H9 (cell line): ENCODE data around the gene COL8A2. TPM values are rescaled to one million over a fixed set of nuclear protein-coding genes. Genes with fewer than 3 reads are reported as not detected.
A peak's percentile ranks its signal among the peaks of the same experiment; 100 is the strongest.

Source experiments
- DNase-seq: peaks from one replicate; pipeline ENCODE4 v3.0.0-alpha.2; 2017
- H2AFZ ChIP-seq: one replicate; pipeline ENCODE4 v1.6.1; 2013; ENCODE audit warnings: mild to moderate bottlenecking, low read length, control low read depth, moderate library complexity
- H2AK5ac ChIP-seq: 2 replicates; pipeline ENCODE4 v1.6.1; 2013; ENCODE audit warnings: low read length, control low read depth, mixed read lengths; ENCODE audit not compliant: insufficient read length
- H2BK120ac ChIP-seq: one replicate; pipeline ENCODE4 v1.6.1; 2013; ENCODE audit warnings: low read depth, mild to moderate bottlenecking, low read length, control low read depth, inconsistent platforms; ENCODE audit not compliant: poor library complexity, severe bottlenecking
- H2BK12ac ChIP-seq: 2 replicates; pipeline ENCODE4 v1.6.1; 2013; ENCODE audit warnings: low read length, control low read depth, mixed read lengths, low read depth; ENCODE audit not compliant: insufficient read length
- H2BK15ac ChIP-seq: 2 replicates; pipeline ENCODE4 v1.6.1; 2013; ENCODE audit warnings: low read depth, low read length, control low read depth
- H2BK20ac ChIP-seq: one replicate; pipeline ENCODE4 v1.6.1; 2013; ENCODE audit warnings: low read depth, mild to moderate bottlenecking, low read length, control low read depth, inconsistent platforms; ENCODE audit not compliant: poor library complexity, severe bottlenecking
- H2BK5ac ChIP-seq: 2 replicates; pipeline ENCODE4 v1.6.1; 2013; ENCODE audit warnings: low read length, control low read depth, mixed read lengths; ENCODE audit not compliant: insufficient read length
- H3K14ac ChIP-seq: 2 replicates; pipeline ENCODE4 v1.6.1; 2013; ENCODE audit warnings: low read length, control low read depth; ENCODE audit not compliant: insufficient read depth
- H3K18ac ChIP-seq: 2 replicates; pipeline ENCODE4 v1.6.1; 2013; ENCODE audit warnings: low read depth, mild to moderate bottlenecking, mixed read lengths, low read length, control low read depth; ENCODE audit not compliant: insufficient read length
- H3K23ac ChIP-seq: 2 replicates; pipeline ENCODE4 v1.6.1; 2013; ENCODE audit warnings: low read length, control low read depth, mixed read lengths, low read depth; ENCODE audit not compliant: insufficient read length
- H3K23me2 ChIP-seq: 2 replicates; pipeline ENCODE4 v1.6.1; 2013; ENCODE audit warnings: low read depth, mild to moderate bottlenecking, mixed read lengths, low read length, control low read depth; ENCODE audit not compliant: insufficient read length, poor library complexity, severe bottlenecking
- H3K27ac ChIP-seq: 2 replicates; pipeline ENCODE4 v1.5.1; 2013; ENCODE audit warnings: low read length, control low read depth, mixed read lengths, low read depth; ENCODE audit not compliant: insufficient read length
- H3K27me3 ChIP-seq: 2 replicates; pipeline ENCODE4 v1.6.1; 2013; ENCODE audit warnings: low read length, control low read depth, inconsistent platforms; ENCODE audit not compliant: insufficient read depth
- H3K4ac ChIP-seq: 2 replicates; pipeline ENCODE4 v1.6.1; 2013; ENCODE audit warnings: low read depth, mild to moderate bottlenecking, control low read depth, inconsistent platforms, low read length, moderate library complexity
- H3K4me1 ChIP-seq: 2 replicates; pipeline ENCODE4 v1.6.1; 2013; ENCODE audit warnings: low read length, control low read depth, inconsistent platforms; ENCODE audit not compliant: insufficient read depth
- H3K4me2 ChIP-seq: 2 replicates; pipeline ENCODE4 v1.6.1; 2013; ENCODE audit warnings: low read length, control low read depth, mixed read lengths; ENCODE audit not compliant: insufficient read length, insufficient read depth
- H3K56ac ChIP-seq: 2 replicates; pipeline ENCODE4 v1.6.1; 2013; ENCODE audit warnings: low read depth, mild to moderate bottlenecking, mixed read lengths, low read length, control low read depth; ENCODE audit not compliant: insufficient read length
- H3K79me1 ChIP-seq: 2 replicates; pipeline ENCODE4 v1.6.1; 2013; ENCODE audit warnings: low read depth, mild to moderate bottlenecking, moderate library complexity, low read length, control low read depth, inconsistent platforms; ENCODE audit not compliant: insufficient read depth, poor library complexity, severe bottlenecking
- H3K79me2 ChIP-seq: 2 replicates; pipeline ENCODE4 v1.6.1; 2013; ENCODE audit warnings: low read length, control low read depth, inconsistent platforms; ENCODE audit not compliant: insufficient read depth
- H3K9ac ChIP-seq: 2 replicates; pipeline ENCODE4 v1.6.1; 2013; ENCODE audit warnings: low read length, control low read depth, mixed read lengths; ENCODE audit not compliant: insufficient read length; ENCODE audit errors: extremely low read depth
- H3K9me3 ChIP-seq: one replicate; pipeline ENCODE4 v1.6.1; 2013; ENCODE audit warnings: low read depth, low read length, inconsistent platforms; ENCODE audit not compliant: control insufficient read depth
- H3T11ph ChIP-seq: one replicate; pipeline ENCODE4 v1.6.1; 2013; ENCODE audit warnings: mild to moderate bottlenecking, low read length, control low read depth, inconsistent platforms
- H4K20me1 ChIP-seq: one replicate; pipeline ENCODE4 v1.6.1; 2013; ENCODE audit not compliant: control insufficient read depth, insufficient read length, insufficient read depth
- H4K5ac ChIP-seq: 2 replicates; pipeline ENCODE4 v1.6.1; 2013; ENCODE audit warnings: low read depth, mild to moderate bottlenecking, mixed read lengths, low read length, control low read depth; ENCODE audit not compliant: insufficient read length
- H4K8ac ChIP-seq: replicated peaks from 2 replicates; pipeline ENCODE4 v1.6.1; 2013; ENCODE audit warnings: low read length, control low read depth, mixed read lengths, low read depth; ENCODE audit not compliant: insufficient read length
- H4K91ac ChIP-seq: 2 replicates; pipeline ENCODE4 v1.6.1; 2013; ENCODE audit warnings: low read depth, mild to moderate bottlenecking, moderate library complexity, mixed read lengths, low read length, control low read depth; ENCODE audit not compliant: insufficient read length
- H3K27ac Mint-ChIP-seq, 3 experiments: 2 replicates in 2 of 3; 3 replicates in 1 of 3; pipeline ENCODE4 v1.8.0; 2020 to 2021; ENCODE audit warnings: mixed read lengths in 3 of 3, mild to moderate bottlenecking in 1 of 3, moderate library complexity in 1 of 3
- H3K27me3 Mint-ChIP-seq: 2 replicates; pipeline ENCODE4 v1.8.0; 2021; ENCODE audit warnings: low read depth, mild to moderate bottlenecking, moderate library complexity, mixed read lengths
- H3K36me3 Mint-ChIP-seq, 3 experiments: 2 replicates in 2 of 3; 3 replicates in 1 of 3; pipeline ENCODE4 v1.8.0; 2020 to 2021; ENCODE audit warnings: low read depth in 3 of 3, mixed read lengths in 3 of 3; ENCODE audit not compliant: insufficient read depth in 1 of 3
- H3K4me1 Mint-ChIP-seq, 2 experiments: 2 replicates each; pipeline ENCODE4 v1.8.0; 2020; ENCODE audit warnings: mixed read lengths in 2 of 2
- H3K4me3 Mint-ChIP-seq, 2 experiments: 2 replicates in 1 of 2; 3 replicates in 1 of 2; pipeline ENCODE4 v1.8.0; 2020 to 2021; ENCODE audit warnings: mild to moderate bottlenecking in 2 of 2, mixed read lengths in 2 of 2, moderate library complexity in 1 of 2
- H3K9me3 Mint-ChIP-seq, 2 experiments: 2 replicates in 1 of 2; 3 replicates in 1 of 2; pipeline ENCODE4 v1.8.0; 2020; ENCODE audit warnings: mild to moderate bottlenecking in 2 of 2, mixed read lengths in 2 of 2, moderate library complexity in 1 of 2
- WGBS: extraction: QIAGEN DNeasy Blood & Tissue Kit; methylation state at CpG from one replicate; pipeline ENCODE4 v1.1.7; 2013; ENCODE audit warnings: missing lambda C conversion rate, low lambda C conversion rate, mixed read lengths; ENCODE audit not compliant: insufficient read length; ENCODE audit errors: extremely low coverage; 5-methylcytosine and 5-hydroxymethylcytosine counted together
- total RNA-seq: library from RNA; stranded (reverse); gene quantifications from 2 replicates; pipeline ENCODE4 v1.2.1, GENCODE V29; 2021
- TF ChIP-seq, protein P1 (sequence below): fragments of 200-600 bp; sonication (generic); conservative IDR thresholded peaks from 3 replicates; pipeline ENCODE4 v1.8.0; 2021; ENCODE audit warnings: antibody characterized with exemption, mild to moderate bottlenecking

Gene COL8A2
- total RNA-seq, 1 experiment from 2014 or later = 1.5 TPM

GRCh38 chr1:36153476-36153875 is 28.5 kb upstream of the COL8A2 start:
- H2BK12ac ChIP-seq = no peak overlapping the region
- peaks cover 24% of the 10 kb centered on the region; the same call in 1 of the 2 replicates for H3K27me3 ChIP-seq
- H4K91ac ChIP-seq = no peak overlapping the region
- H3K9ac ChIP-seq = no peak overlapping the region
- H3K9me3 ChIP-seq = no peaks in the 10 kb centered on the region
- H2BK20ac ChIP-seq = no peak overlapping the region
- H4K20me1 ChIP-seq = no peaks in the 10 kb centered on the region
- Mint-ChIP-seq H3K27me3 (peaks cover 38% of the 10 kb centered on the region), H3K4me1 (peaks cover 41 to 47% of the 10 kb centered on the region in 2 experiments), H3K27ac (no peak overlapping the region), H3K36me3 (0 out of 7 replicates have a peak, but pooled peaks cover 0 to 2% (median 0%) of the 10 kb centered on the region in 3 experiments), H3K4me3 (peak overlapping the region in 1 of 2 experiments; percentile 52; a peak in 2 of 5 replicates), H3K9me3 (no peaks in the 10 kb centered on the region)
- peaks cover 4% of the 10 kb centered on the region for H3K79me1 ChIP-seq
- H3K27ac ChIP-seq = no peak overlapping the region
- no peak overlapping the region for H2AFZ ChIP-seq
- no peak overlapping the region for H2BK5ac ChIP-seq
- H4K5ac ChIP-seq = no peak overlapping the region
- WGBS = no CpG with 5 or more reads among the region's 6 CpGs
- H3T11ph ChIP-seq = no peak overlapping the region
- no peak for DNase-seq
- H2BK120ac ChIP-seq = no peak overlapping the region
- TF ChIP-seq, protein P1, sequence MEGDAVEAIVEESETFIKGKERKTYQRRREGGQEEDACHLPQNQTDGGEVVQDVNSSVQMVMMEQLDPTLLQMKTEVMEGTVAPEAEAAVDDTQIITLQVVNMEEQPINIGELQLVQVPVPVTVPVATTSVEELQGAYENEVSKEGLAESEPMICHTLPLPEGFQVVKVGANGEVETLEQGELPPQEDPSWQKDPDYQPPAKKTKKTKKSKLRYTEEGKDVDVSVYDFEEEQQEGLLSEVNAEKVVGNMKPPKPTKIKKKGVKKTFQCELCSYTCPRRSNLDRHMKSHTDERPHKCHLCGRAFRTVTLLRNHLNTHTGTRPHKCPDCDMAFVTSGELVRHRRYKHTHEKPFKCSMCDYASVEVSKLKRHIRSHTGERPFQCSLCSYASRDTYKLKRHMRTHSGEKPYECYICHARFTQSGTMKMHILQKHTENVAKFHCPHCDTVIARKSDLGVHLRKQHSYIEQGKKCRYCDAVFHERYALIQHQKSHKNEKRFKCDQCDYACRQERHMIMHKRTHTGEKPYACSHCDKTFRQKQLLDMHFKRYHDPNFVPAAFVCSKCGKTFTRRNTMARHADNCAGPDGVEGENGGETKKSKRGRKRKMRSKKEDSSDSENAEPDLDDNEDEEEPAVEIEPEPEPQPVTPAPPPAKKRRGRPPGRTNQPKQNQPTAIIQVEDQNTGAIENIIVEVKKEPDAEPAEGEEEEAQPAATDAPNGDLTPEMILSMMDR = no peak
- H3K4ac ChIP-seq = no peak overlapping the region
- H3K14ac ChIP-seq = no peak overlapping the region
- H2BK15ac ChIP-seq = no peak overlapping the region
- H3K79me2 ChIP-seq = peaks cover 3% of the 10 kb centered on the region; the same call in 1 of the 2 replicates
- H3K56ac ChIP-seq = no peak overlapping the region
- no peak overlapping the region for H2AK5ac ChIP-seq
- H4K8ac ChIP-seq = no peak overlapping the region
- no peak overlapping the region for H3K18ac ChIP-seq
- H3K4me1 ChIP-seq = peaks cover 3% of the 10 kb centered on the region; the same call in 1 of the 2 replicates
- no peak overlapping the region for H3K23ac ChIP-seq
- H3K23me2 ChIP-seq = peaks cover 22% of the 10 kb centered on the region
- no peak overlapping the region for H3K4me2 ChIP-seq
